Right lobe of liver (tissue), 6 donors: ENCODE data around the gene STK4. TPM values are rescaled to one million over a fixed set of nuclear protein-coding genes. Genes with fewer than 3 reads are reported as not detected.
A peak's percentile ranks its signal among the peaks of the same experiment; 100 is the strongest.

Source experiments
- ATAC-seq, 4 donors: fragments of 200-7000 bp; cut with Tn5 transposase; one replicate each; pipeline ENCODE4 v1.9.1; 2020; ENCODE audit warnings: mild to moderate bottlenecking in 4 of 4, moderate library complexity in 4 of 4
- DNase-seq, 3 donors: peaks; one replicate each; pipeline ENCODE4 v3.0.0-alpha.2; 2020
- H3K27ac ChIP-seq, 3 donors: fragments of 200-600 bp; one replicate each; pipeline ENCODE4 v1.8.0; 2022
- H3K27me3 ChIP-seq, 2 donors: fragments of 200-600 bp; one replicate each; pipeline ENCODE4 v1.8.0; 2022
- H3K36me3 ChIP-seq, 4 donors: fragments of 200-600 bp; sonication (generic) in 1 of 4; one replicate each; pipeline versions ENCODE4 v1.5.1 to v1.8.0; 2017 to 2022; ENCODE audit warnings: control low read depth in 1 of 4
- H3K4me1 ChIP-seq, 4 donors: fragments of 200-600 bp; sonication (generic) in 1 of 4; one replicate each; pipeline versions ENCODE4 v1.5.1 to v1.8.0; 2017 to 2022; ENCODE audit warnings: control low read depth in 1 of 4
- H3K4me3 ChIP-seq, 3 donors: fragments of 200-600 bp; one replicate each; pipeline ENCODE4 v1.8.0; 2022
- H3K9me3 ChIP-seq, 4 donors: fragments of 200-600 bp; sonication (generic) in 1 of 4; one replicate each; pipeline versions ENCODE4 v1.5.1 to v1.8.0; 2017 to 2022; ENCODE audit warnings: control low read depth in 1 of 4
- CTCF ChIP-seq, 4 donors: fragments of 200-600 bp in 3 of 4; fragments of 450-650 bp in 1 of 4; IDR thresholded peaks; one replicate each; pipeline versions ENCODE4 v1.5.1 to v1.8.0; 2016 to 2022; ENCODE audit warnings: antibody characterized with exemption in 4 of 4, mild to moderate bottlenecking in 2 of 4
- POLR2A ChIP-seq: fragments of 450-650 bp; IDR thresholded peaks from one replicate; pipeline ENCODE4 v1.6.1; 2017; ENCODE audit warnings: antibody characterized with exemption, mild to moderate bottlenecking
- WGBS: methylation state at CpG from one replicate; pipeline ENCODE4 v1.1.6; 2018; ENCODE audit warnings: low coverage, low lambda C conversion rate; ENCODE audit not compliant: insufficient coverage; ENCODE audit errors: missing lambda C conversion rate; 5-methylcytosine and 5-hydroxymethylcytosine counted together
- intact Hi-C, 2 donors: fragments of 100-400 bp; cut with DNase I; formaldehyde crosslinking; loops; one replicate each; pipeline versions ENCODE4 v1.11.2 to v1.14.1; 2022
- total RNA-seq, 6 experiments: library from RNA; depleted of rRNA in 2 of 6; stranded (reverse); fragments of >200 nt in 2 of 6; fragmentation: NEBNext Ultra II Directional in 3 of 6; extraction: Animal tissue kit (Norgen Biotek cat#: 25700) in 3 of 6; gene quantifications; one replicate each; pipeline versions ENCODE4 v1.1.0 to v1.2.4, GENCODE V29; 2016 to 2023
- donor health status: DM: no; HTN: yes; CAD: no.
- donor health status: DM: no; HTN: no; CAD: no.
- donor health status: DM: no; HTN: no; CAD: no.
- donor health status: DM: no; HTN: yes; CAD: no.
- donor health status: DM: no; HTN: yes; CAD: no.

Gene STK4
- total RNA-seq, 6 experiments from 2014 or later = 9.7 to 17.5 (median 13.4) TPM

GRCh38 chr20:44976698-44977097, 10.4 kb downstream of the STK4 start:
- TF ChIP-seq CTCF (IDR thresholded peaks at IDR 0.05) (no peak), POLR2A (no peak)
- ATAC-seq (no peak), DNase-seq (no peak)
- Histone ChIP-seq H3K27ac (no peak overlapping the region), H3K36me3 (peaks cover 0 to 45% (median 13%) of the 10 kb centered on the region in 4 donors), H3K4me1 (peaks cover 0 to 3% (median 0%) of the 10 kb centered on the region in 4 donors), H3K4me3 (no peak overlapping the region), H3K9me3 (no peaks in the 10 kb centered on the region), H3K27me3 (no peaks in the 10 kb centered on the region)
- intact Hi-C loops = no loop called here
- WGBS = 97% methylated on average over 3 of the region's 4 CpGs

GRCh38 chr20:44979090-44979621, 12.8 kb downstream of the STK4 start:
- no peak for TF ChIP-seq CTCF (IDR thresholded peaks at IDR 0.05)
- no peak for TF ChIP-seq POLR2A
- intact Hi-C loops = no loop called here
- no peak for DNase-seq

GRCh38 chr20:44981736-44982406, 15.6 kb downstream of the STK4 start:
- H3K4me1 ChIP-seq = peaks cover 0 to 3% (median 0%) of the 10 kb centered on the region in 4 donors
- H3K27me3 ChIP-seq = no peaks in the 10 kb centered on the region
- DNase-seq = no peak
- intact Hi-C loops = no loop called here
- H3K4me3 ChIP-seq = no peak overlapping the region
- no peak overlapping the region for H3K27ac ChIP-seq
- H3K9me3 ChIP-seq = no peaks in the 10 kb centered on the region
- no peak for ATAC-seq
- peaks cover 0 to 21% (median 3%) of the 10 kb centered on the region in 4 donors for H3K36me3 ChIP-seq
- no peak for TF ChIP-seq POLR2A
- no peak for TF ChIP-seq CTCF (IDR thresholded peaks at IDR 0.05)
- WGBS = 65% methylated on average over 8 of the region's 8 CpGs

More at GRCh38 chr20:44979090-44979621, 12.8 kb downstream of the STK4 start:
- Histone ChIP-seq H3K4me1 (peaks cover 0 to 3% (median 0%) of the 10 kb centered on the region in 4 donors), H3K9me3 (no peaks in the 10 kb centered on the region), H3K4me3 (no peak overlapping the region), H3K27ac (peak overlapping the region in 2 of 3 donors; percentile 14 to 34), H3K36me3 (peaks cover 0 to 34% (median 11%) of the 10 kb centered on the region in 4 donors), H3K27me3 (no peaks in the 10 kb centered on the region)
- peak; percentile 57 to 82 (median 66) for ATAC-seq
- 31% methylated on average over 2 of the region's 2 CpGs for WGBS

DNA sequence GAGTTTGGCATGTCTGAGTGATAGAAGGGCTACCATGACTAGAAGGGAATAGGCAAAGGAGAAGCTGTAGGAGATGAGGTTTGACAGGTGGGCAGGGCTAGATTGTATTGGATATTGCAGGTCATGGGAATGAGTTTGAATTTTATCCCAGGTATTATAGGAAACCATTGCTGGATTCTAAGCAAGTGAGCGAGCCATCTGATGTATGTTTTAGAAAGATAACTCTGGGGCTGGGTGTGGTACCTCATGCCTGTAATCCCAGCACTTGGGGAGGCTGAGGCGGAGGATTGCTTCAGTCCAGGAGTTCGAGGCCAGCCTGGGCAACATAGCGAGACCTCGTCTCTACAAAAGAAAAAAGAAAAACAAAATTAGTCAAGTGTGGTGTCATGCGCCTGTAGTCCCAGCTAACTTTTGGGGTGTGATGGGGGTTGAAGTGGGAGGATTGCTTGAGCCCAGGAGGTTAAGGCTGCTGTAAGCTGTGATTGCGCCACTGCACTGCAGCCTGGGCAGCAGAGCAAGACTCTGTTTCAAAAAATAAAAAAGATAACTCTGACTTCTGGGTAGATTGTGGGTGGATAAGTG, 16.9 kb downstream of the STK4 start:
- Histone ChIP-seq H3K4me3 (no peak overlapping the region), H3K9me3 (no peaks in the 10 kb centered on the region), H3K27ac (no peak overlapping the region), H3K27me3 (no peaks in the 10 kb centered on the region), H3K36me3 (peaks cover 0 to 26% (median 3%) of the 10 kb centered on the region in 4 donors), H3K4me1 (peaks cover 0 to 3% (median 0%) of the 10 kb centered on the region in 4 donors)
- intact Hi-C loops = no loop called here
- DNase-seq = no peak
- no peak for ATAC-seq
- WGBS = 97% methylated on average over 6 of the region's 7 CpGs
- TF ChIP-seq CTCF (IDR thresholded peaks at IDR 0.05) = no peak
- TF ChIP-seq POLR2A = no peak
